ENCODE results near the gene IFNA13. TPM values are rescaled to one million over a fixed set of nuclear protein-coding genes. Genes with fewer than 3 reads are reported as not detected.

IFNA13 gene
- total RNA-seq, 1 donor from 2014 or later = not detected

DNA sequence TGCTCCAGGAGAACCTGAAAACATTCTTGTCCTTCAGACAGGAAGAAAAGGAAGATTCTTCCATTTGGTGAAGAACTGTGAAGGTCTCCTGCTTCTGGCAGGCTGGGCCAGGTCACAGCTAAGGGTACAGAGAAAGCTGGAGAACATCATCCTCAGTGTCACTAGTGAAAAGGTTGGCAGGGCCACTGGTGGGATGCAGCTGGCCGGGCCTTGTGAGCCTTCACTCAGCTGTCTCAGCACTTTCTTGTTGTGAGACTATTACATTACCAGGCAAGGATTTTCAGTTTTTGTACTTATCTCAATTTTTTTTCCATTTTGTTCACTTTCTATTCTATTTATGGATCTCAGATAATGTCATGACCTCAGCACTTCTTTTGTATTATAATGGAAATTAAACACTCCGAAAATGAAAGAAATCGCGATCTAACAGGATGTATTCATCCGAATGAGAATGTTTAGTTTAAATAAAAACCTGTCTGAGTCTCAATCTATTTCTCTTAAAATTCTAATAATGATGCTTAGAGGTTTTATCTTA, 31.2 kb upstream of the IFNA13 start:
- Histone ChIP-seq H3K27me3 (ENCODE audit: control insufficient read depth, insufficient read depth, low read length) (peaks cover 23% of the 10 kb centered on the region), H3K36me3 (ENCODE audit: control insufficient read depth, insufficient read depth, low read length) (no peaks in the 10 kb centered on the region), H3K4me3 (ENCODE audit: low read depth, low read length) (no peak overlapping the region)
- DNase-seq (ENCODE audit: low read depth) (no peak), FAIRE-seq (no peak)
- TF ChIP-seq, protein P1, sequence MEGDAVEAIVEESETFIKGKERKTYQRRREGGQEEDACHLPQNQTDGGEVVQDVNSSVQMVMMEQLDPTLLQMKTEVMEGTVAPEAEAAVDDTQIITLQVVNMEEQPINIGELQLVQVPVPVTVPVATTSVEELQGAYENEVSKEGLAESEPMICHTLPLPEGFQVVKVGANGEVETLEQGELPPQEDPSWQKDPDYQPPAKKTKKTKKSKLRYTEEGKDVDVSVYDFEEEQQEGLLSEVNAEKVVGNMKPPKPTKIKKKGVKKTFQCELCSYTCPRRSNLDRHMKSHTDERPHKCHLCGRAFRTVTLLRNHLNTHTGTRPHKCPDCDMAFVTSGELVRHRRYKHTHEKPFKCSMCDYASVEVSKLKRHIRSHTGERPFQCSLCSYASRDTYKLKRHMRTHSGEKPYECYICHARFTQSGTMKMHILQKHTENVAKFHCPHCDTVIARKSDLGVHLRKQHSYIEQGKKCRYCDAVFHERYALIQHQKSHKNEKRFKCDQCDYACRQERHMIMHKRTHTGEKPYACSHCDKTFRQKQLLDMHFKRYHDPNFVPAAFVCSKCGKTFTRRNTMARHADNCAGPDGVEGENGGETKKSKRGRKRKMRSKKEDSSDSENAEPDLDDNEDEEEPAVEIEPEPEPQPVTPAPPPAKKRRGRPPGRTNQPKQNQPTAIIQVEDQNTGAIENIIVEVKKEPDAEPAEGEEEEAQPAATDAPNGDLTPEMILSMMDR (IDR thresholded peaks at IDR 0.05; ENCODE audit: insufficient read depth, low read length, severe bottlenecking) = no peak

DNA sequence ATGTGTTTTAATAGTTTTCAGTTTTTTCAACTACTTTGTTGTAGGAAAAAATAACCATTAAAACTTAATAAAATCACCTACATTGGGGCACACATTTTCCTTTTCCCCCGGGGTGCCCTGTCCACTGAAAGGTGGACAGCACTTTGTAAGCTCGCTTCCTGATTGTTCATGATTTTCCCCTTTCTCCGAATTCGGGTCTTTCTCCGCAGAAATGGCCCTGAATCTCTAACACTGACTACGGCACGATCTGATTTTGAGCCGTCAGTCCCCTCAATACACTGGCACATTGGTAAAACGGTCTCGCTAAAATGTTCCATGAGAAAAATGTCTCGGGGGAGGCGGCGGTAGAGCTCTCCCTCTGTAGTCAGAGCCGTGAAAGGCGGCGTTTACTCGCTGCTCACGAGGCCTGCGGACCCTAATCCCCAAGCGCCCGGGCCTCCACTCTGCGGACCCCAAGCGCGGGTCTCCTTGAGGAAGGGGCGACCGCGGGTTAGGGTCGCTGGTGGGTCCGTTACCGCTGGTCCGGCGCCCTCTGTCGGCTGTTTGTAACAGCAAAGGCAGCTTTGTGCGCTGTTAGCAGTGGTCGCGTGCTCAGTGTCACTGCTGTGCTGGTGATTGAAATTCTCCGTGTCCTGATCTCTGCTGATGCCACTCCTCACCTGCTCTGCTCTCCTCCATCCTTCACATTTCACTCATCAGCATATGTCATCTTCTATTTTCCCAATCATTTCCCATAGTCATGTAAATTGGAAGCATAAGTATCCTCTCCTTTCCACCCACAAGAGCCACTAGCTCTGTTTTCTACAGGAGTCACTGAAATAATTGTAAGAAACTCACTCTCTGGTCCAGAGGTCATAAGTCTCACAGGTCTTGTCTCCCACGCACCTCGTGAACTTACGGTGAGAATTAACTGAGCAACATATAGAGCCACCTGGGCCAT, 28.2 kb upstream of the IFNA13 start:
- no peak overlapping the region for H3K4me3 ChIP-seq (ENCODE audit: low read depth, low read length)
- no peak for DNase-seq (ENCODE audit: low read depth)
- no peaks in the 10 kb centered on the region for H3K36me3 ChIP-seq (ENCODE audit: control insufficient read depth, insufficient read depth, low read length)
- no peak for FAIRE-seq
- peaks cover 23% of the 10 kb centered on the region for H3K27me3 ChIP-seq (ENCODE audit: control insufficient read depth, insufficient read depth, low read length)
- TF ChIP-seq, protein P1 (IDR thresholded peaks at IDR 0.05; ENCODE audit: insufficient read depth, low read length, severe bottlenecking) = peak; percentile 95

DNA sequence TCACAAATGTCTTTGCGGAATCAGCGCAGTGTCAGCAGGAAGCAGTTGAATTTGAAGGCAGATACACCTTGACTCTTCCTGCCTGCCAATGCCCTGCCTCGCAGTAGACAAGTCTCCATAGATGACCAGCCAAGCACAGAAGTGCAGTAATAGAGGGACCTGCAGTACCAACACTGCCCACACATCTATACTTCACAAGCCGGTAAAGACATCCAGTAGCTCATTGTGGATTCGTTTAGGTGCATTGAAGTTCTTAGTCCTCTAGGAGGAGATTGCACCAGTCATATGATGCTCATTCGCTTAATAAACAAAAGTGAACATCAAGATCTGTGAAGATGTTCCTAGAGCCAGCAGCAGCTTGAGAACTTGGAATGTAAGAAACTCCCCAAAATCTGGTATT, 24.4 kb upstream of the IFNA13 start:
- H3K4me3 ChIP-seq (ENCODE audit: low read depth, low read length) = no peak overlapping the region
- peaks cover 21% of the 10 kb centered on the region for H3K27me3 ChIP-seq (ENCODE audit: control insufficient read depth, insufficient read depth, low read length)
- TF ChIP-seq, protein P1 (IDR thresholded peaks at IDR 0.05; ENCODE audit: insufficient read depth, low read length, severe bottlenecking) = peak; percentile 8
- no peak for FAIRE-seq
- peak; percentile 37 for DNase-seq (ENCODE audit: low read depth)
- no peaks in the 10 kb centered on the region for H3K36me3 ChIP-seq (ENCODE audit: control insufficient read depth, insufficient read depth, low read length)

DNA sequence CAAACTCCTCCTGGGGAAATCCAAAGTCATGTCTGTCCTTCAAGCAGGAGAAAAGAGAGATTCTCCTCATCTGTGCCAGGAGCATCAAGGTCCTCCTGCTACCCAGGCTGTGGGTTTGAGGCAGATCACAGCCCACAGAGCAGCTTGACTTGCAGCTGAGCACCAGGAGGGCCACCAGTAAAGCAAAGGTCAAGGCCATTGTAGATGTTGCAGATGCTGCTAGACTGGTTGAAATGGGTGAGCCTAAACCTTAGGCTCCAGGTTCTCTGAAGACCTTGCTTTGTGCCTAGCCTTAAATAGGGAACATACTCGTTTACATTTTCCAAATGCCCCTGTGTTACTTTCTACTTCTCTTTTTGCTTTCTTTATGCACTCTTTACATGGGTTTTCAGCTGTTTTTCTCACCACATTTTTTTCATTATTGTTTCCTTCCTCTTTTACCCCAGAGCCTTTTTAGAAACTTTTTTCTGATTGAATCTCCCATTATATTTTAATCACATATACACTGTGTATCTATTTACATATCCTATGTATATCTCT, 17.3 kb upstream of the IFNA13 start, which contains the start of gene IFNA2:
Gene IFNA2, minus strand, starts transcription at position 268 of the 540 bp plus-strand sequence. Its CDS starts 69 bp downstream, at position 199.
- Histone ChIP-seq H3K4me3 (ENCODE audit: low read depth, low read length) (no peak within 1 kb of the TSS), H3K36me3 (ENCODE audit: control insufficient read depth, insufficient read depth, low read length) (no peaks in the 10 kb centered on the region), H3K27me3 (ENCODE audit: control insufficient read depth, insufficient read depth, low read length) (peaks cover 12% of the 10 kb centered on the region)
- TF ChIP-seq, protein P1 (IDR thresholded peaks at IDR 0.05; ENCODE audit: insufficient read depth, low read length, severe bottlenecking) = no peak
- DNase-seq (ENCODE audit: low read depth) = no peak
- FAIRE-seq = no peak

DNA sequence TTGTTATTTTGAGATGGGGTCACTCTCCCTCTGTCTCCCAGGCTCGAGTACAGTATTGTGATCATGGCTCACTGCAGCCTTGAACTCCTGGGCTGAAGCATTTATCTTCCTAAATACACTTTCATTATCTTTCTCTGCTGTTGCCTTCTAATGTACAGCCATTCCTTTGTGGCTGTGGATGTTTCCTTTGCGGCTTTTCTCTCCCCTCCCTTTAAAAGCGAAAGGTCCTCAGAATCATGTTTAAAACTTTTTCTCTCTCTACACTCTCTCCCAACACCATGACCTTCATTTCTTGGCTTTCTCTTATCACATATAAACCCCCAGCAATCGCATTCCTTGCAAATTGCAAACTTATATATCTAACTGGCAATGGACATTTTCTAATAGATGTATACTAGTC, 15.8 kb upstream of the IFNA13 start:
- FAIRE-seq (no peak), DNase-seq (ENCODE audit: low read depth) (no peak)
- H3K36me3 ChIP-seq (ENCODE audit: control insufficient read depth, insufficient read depth, low read length) = no peaks in the 10 kb centered on the region
- peaks cover 12% of the 10 kb centered on the region for H3K27me3 ChIP-seq (ENCODE audit: control insufficient read depth, insufficient read depth, low read length)
- no peak overlapping the region for H3K4me3 ChIP-seq (ENCODE audit: low read depth, low read length)
- TF ChIP-seq, protein P1 (IDR thresholded peaks at IDR 0.05; ENCODE audit: insufficient read depth, low read length, severe bottlenecking) = no peak
